Activated naive CD8-positive, alpha-beta T cell treated with anti-CD3 and anti-CD28 coated beads, Interleukin-2, amount 10 ng/mL, durations not matched to agents 7 days and 5 days (primary cell): Measurements from ENCODE around the gene WDR64. TPM values are rescaled to one million over a fixed set of nuclear protein-coding genes. Genes with fewer than 3 reads are reported as not detected.

Source experiments
- ATAC-seq: fragments of 150-1000 bp; cut with Tn5 transposase; one replicate; pipeline ENCODE4 v1.10.0; 2021; ENCODE audit warnings: low read depth, moderate library complexity
- POLR2A ChIA-PET: fragments of 350-600 bp; sonication (Branson Sonifier 250); formaldehyde crosslinking; loops from one replicate; lab custom pipeline; 2021; ENCODE audit warnings: antibody characterized with exemption; lab: Charles Lee
- DNase-seq: peaks from one replicate; pipeline ENCODE4 v3.0.0; 2021
- H3K27ac Mint-ChIP-seq: one replicate; pipeline ENCODE4 v1.8.0; 2022; ENCODE audit warnings: mild to moderate bottlenecking, mixed read lengths
- H3K27me3 Mint-ChIP-seq: one replicate; pipeline ENCODE4 v1.8.0; 2022; ENCODE audit warnings: mild to moderate bottlenecking, moderate library complexity, mixed read lengths
- H3K36me3 Mint-ChIP-seq: one replicate; pipeline ENCODE4 v1.8.0; 2021; ENCODE audit warnings: mild to moderate bottlenecking, mixed read lengths
- H3K4me1 Mint-ChIP-seq: one replicate; pipeline ENCODE4 v1.8.0; 2021; ENCODE audit warnings: mixed read lengths
- H3K4me3 Mint-ChIP-seq: one replicate; pipeline ENCODE4 v1.8.0; 2022; ENCODE audit warnings: mild to moderate bottlenecking, moderate library complexity, mixed read lengths
- H3K9me3 Mint-ChIP-seq: one replicate; pipeline ENCODE4 v1.8.0; 2021; ENCODE audit warnings: mixed read lengths
- total RNA-seq, 2 experiments: library from RNA; stranded (reverse); gene quantifications; one replicate each; pipeline ENCODE4 v1.2.3, GENCODE V29; 2021

The WDR64 gene
- total RNA-seq, 2 experiments from 2014 or later = 0.58 to 0.99 TPM

DNA sequence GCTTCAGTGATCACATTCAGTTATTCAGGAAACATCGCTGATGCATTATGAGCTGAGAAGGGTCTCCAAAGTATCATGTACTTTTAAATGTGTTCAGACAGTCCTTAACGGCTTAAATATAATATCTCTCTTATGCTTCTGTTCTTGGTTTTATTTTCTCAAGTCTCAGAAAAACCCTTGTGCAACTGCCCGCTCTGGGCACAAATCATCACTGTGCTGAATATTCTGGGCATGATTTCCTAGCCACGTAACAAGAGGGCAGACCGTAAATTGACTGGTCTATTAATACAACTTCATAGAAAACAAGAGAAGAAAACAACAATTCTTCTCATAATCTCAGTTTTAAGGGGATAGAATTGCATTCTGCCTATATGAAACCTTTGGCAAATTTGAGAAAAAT, 99.4 kb downstream of the WDR64 start:
- Mint-ChIP-seq H3K4me3 (no peak overlapping the region), H3K27me3 (no peaks in the 10 kb centered on the region), H3K4me1 (no peaks in the 10 kb centered on the region), H3K9me3 (no peaks in the 10 kb centered on the region), H3K27ac (no peak overlapping the region), H3K36me3 (no peaks in the 10 kb centered on the region)
- DNase-seq (no peak), ATAC-seq (no peak)
- POLR2A ChIA-PET = no interaction called here

GRCh38 chr1:241762713-241763339, 110.7 kb downstream of the WDR64 start:
- Mint-ChIP-seq H3K4me1 (no peaks in the 10 kb centered on the region), H3K9me3 (no peaks in the 10 kb centered on the region), H3K27me3 (no peaks in the 10 kb centered on the region), H3K27ac (no peak overlapping the region), H3K4me3 (no peak overlapping the region), H3K36me3 (no peaks in the 10 kb centered on the region)
- no peak for DNase-seq
- no peak for ATAC-seq
- POLR2A ChIA-PET = no interaction called here

GRCh38 chr1:241765390-241765789, 113.3 kb downstream of the WDR64 start:
- no peaks in the 10 kb centered on the region for H3K27me3 Mint-ChIP-seq
- H3K36me3 Mint-ChIP-seq = no peaks in the 10 kb centered on the region
- H3K4me3 Mint-ChIP-seq = no peak overlapping the region
- no peaks in the 10 kb centered on the region for H3K9me3 Mint-ChIP-seq
- POLR2A ChIA-PET = no interaction called here
- DNase-seq (no peak), ATAC-seq (no peak)
- H3K4me1 Mint-ChIP-seq = peaks cover 2% of the 10 kb centered on the region
- H3K27ac Mint-ChIP-seq = no peak overlapping the region

DNA sequence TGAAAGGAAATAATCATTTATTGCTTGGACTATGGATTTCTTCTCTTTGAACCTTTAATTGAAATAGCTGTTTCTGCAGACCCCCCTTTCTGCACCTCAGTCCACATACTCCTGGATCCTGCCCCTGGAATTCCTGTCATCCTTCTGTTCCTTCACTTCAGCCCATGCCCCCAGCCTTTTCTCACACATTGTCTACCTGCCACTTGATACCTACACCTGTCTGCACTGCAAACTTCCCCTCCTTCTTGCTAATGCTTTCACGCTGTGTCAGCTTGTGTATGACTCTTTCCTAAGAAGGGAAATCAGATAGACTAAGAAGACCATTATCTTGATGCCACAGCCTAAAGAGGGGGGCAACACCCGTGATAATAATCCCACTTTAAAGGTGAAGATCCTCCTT, 115.7 kb downstream of the WDR64 start:
- POLR2A ChIA-PET = no interaction called here
- Mint-ChIP-seq H3K4me3 (no peak overlapping the region), H3K27me3 (no peaks in the 10 kb centered on the region), H3K36me3 (no peaks in the 10 kb centered on the region), H3K27ac (no peak overlapping the region), H3K9me3 (no peaks in the 10 kb centered on the region), H3K4me1 (peaks cover 2% of the 10 kb centered on the region)
- DNase-seq = no peak
- ATAC-seq = no peak

GRCh38 chr1:241770115-241770514, 118.0 kb downstream of the WDR64 start:
- Mint-ChIP-seq H3K9me3 (no peaks in the 10 kb centered on the region), H3K36me3 (no peaks in the 10 kb centered on the region), H3K4me3 (no peak overlapping the region), H3K27me3 (no peaks in the 10 kb centered on the region), H3K4me1 (peaks cover 2% of the 10 kb centered on the region), H3K27ac (no peak overlapping the region)
- DNase-seq (no peak), ATAC-seq (peak; percentile 50)
- POLR2A ChIA-PET = no interaction called here

- H3K4me3 Mint-ChIP-seq = no peak overlapping the region
- POLR2A ChIA-PET = no interaction called here
- no peaks in the 10 kb centered on the region for H3K36me3 Mint-ChIP-seq
- no peaks in the 10 kb centered on the region for H3K27me3 Mint-ChIP-seq
- ATAC-seq = no peak
- no peak overlapping the region for H3K27ac Mint-ChIP-seq
- no peak for DNase-seq
- H3K4me1 Mint-ChIP-seq = peaks cover 2% of the 10 kb centered on the region
- H3K9me3 Mint-ChIP-seq = no peaks in the 10 kb centered on the region
Measured at GRCh38 chr1:241771117-241771516, 119.0 kb downstream of the WDR64 start.

- Mint-ChIP-seq H3K36me3 (no peaks in the 10 kb centered on the region), H3K4me3 (no peak overlapping the region), H3K27me3 (no peaks in the 10 kb centered on the region), H3K27ac (no peak overlapping the region), H3K4me1 (peaks cover 2% of the 10 kb centered on the region), H3K9me3 (peaks cover 2% of the 10 kb centered on the region)
- no peak for ATAC-seq
- DNase-seq = no peak
- POLR2A ChIA-PET = no interaction called here
Measured at GRCh38 chr1:241772932-241773500, 120.9 kb downstream of the WDR64 start.

DNA sequence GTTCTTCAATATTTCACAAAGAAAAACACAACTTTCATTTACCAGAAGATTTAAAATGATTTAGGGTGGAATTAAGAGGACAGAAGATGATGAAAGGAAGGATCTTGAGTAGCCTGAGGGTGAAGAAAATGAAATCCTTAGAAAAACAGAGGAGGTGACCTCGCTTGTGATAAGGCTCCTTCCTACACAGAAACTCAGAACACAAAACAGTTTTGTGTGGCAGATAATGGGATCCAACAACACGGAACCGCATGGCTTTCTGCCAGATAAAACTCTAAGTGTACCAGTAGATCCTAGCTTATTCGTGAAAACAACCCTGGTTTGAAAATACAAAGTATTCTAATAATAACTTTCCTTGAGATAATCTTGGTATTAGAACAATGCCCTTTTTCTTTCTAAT, 121.9 kb downstream of the WDR64 start:
- H3K27me3 Mint-ChIP-seq = no peaks in the 10 kb centered on the region
- POLR2A ChIA-PET = no interaction called here
- ATAC-seq (no peak), DNase-seq (no peak)
- no peak overlapping the region for H3K4me3 Mint-ChIP-seq
- peaks cover 2% of the 10 kb centered on the region for H3K9me3 Mint-ChIP-seq
- no peak overlapping the region for H3K27ac Mint-ChIP-seq
- peaks cover 2% of the 10 kb centered on the region for H3K4me1 Mint-ChIP-seq
- H3K36me3 Mint-ChIP-seq = no peaks in the 10 kb centered on the region

DNA sequence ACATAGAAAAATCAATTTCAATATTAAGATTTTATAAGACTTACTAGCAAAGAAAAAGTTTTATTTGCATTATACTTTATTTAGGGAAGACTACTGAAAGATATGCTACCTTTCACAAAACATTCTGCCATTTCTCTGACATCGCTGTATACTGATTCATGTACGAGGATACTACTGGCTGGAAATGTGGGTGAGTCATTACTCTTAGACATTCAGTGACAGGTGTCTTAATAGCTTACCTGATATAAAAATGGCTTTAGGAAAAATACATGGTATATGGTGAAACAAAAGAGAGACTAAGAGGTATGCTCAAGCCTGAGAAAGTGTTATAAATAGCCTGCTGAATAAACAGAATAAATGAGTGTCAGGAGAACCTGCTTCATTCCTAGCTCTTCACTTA, 122.9 kb downstream of the WDR64 start:
- Mint-ChIP-seq H3K4me3 (no peak overlapping the region), H3K27ac (no peak overlapping the region), H3K27me3 (no peaks in the 10 kb centered on the region), H3K9me3 (peaks cover 2% of the 10 kb centered on the region), H3K4me1 (no peaks in the 10 kb centered on the region), H3K36me3 (no peaks in the 10 kb centered on the region)
- DNase-seq (no peak), ATAC-seq (no peak)
- POLR2A ChIA-PET = no interaction called here

DNA sequence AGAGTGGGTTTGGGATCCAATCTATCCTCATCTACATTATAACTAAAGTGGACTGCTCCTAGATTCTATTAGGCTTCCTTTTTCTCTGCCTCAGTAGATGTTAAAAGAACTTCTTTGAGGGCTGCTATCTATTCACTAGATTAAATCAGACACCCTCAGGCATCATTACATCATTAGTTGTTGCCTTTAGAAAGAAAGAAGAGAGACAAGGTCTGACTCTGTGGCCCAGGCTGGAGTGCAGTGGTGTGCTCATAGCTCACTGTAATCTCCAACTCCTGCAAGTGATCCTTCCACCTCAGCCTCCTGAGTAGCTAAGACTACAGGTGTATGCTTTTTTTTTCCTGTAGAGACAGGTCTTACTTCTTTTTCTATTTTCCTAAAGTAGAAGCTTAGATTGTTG, 124.8 kb downstream of the WDR64 start:
- peaks cover 2% of the 10 kb centered on the region for H3K9me3 Mint-ChIP-seq
- no peaks in the 10 kb centered on the region for H3K27me3 Mint-ChIP-seq
- no peak overlapping the region for H3K27ac Mint-ChIP-seq
- ATAC-seq (no peak), DNase-seq (no peak)
- POLR2A ChIA-PET = no interaction called here
- H3K4me1 Mint-ChIP-seq = no peaks in the 10 kb centered on the region
- H3K36me3 Mint-ChIP-seq = no peaks in the 10 kb centered on the region
- H3K4me3 Mint-ChIP-seq = no peak overlapping the region

- H3K27ac Mint-ChIP-seq = no peak overlapping the region
- no peak for DNase-seq
- POLR2A ChIA-PET = no interaction called here
Measured at GRCh38 chr1:241778117-241778516, 126.0 kb downstream of the WDR64 start.

DNA sequence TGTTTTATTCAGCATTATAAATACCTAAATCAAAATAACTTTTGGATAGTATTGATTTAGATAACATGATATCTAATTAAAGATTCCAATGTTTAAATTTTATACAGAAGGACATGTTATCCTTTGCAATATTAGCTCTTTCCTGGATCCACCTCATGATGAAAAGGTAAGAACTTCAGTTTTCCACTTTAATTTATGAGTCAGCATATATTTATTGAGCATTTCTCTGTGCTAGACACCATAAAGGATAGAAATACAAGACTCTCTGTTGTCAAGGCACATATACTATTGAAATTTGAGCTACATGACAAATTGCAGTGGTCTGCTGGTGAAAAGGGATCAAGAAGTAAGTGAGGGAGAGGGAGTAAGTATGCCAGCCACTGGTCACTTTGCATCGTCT, 127.8 kb downstream of the WDR64 start:
- DNase-seq = no peak
- no peak for ATAC-seq
- Mint-ChIP-seq H3K4me3 (no peak overlapping the region), H3K9me3 (peaks cover 3% of the 10 kb centered on the region), H3K36me3 (no peaks in the 10 kb centered on the region), H3K27me3 (no peaks in the 10 kb centered on the region), H3K27ac (no peak overlapping the region), H3K4me1 (no peaks in the 10 kb centered on the region)
- POLR2A ChIA-PET = no interaction called here

More at GRCh38 chr1:241778117-241778516, 126.0 kb downstream of the WDR64 start:
- Mint-ChIP-seq H3K36me3 (no peaks in the 10 kb centered on the region), H3K9me3 (peaks cover 2% of the 10 kb centered on the region), H3K27me3 (no peaks in the 10 kb centered on the region), H3K4me3 (no peak overlapping the region), H3K4me1 (no peaks in the 10 kb centered on the region)
- ATAC-seq = no peak

DNA sequence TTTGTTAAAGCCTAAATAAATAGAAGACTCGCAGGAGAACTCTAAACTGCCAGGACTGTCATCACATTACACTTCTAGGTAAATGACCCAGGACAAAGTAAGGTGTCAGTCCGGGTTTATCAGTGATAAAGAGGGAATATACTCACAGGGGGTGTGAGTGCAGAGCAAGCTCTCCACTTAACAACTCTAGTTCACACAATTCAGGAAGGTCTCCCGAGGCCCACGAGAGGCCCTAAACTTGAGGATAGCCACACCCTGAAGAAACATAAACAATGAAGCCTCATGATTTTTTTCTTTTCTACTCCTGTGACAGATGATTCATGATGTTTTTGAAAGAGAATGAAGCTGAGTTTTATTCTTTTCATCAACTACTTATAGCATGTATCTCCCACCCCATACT, 130.3 kb downstream of the WDR64 start:
- Mint-ChIP-seq H3K27me3 (no peaks in the 10 kb centered on the region), H3K4me3 (no peak overlapping the region), H3K4me1 (no peaks in the 10 kb centered on the region), H3K27ac (no peak overlapping the region), H3K36me3 (no peaks in the 10 kb centered on the region), H3K9me3 (peaks cover 3% of the 10 kb centered on the region)
- DNase-seq (no peak), ATAC-seq (no peak)
- POLR2A ChIA-PET = no interaction called here

DNA sequence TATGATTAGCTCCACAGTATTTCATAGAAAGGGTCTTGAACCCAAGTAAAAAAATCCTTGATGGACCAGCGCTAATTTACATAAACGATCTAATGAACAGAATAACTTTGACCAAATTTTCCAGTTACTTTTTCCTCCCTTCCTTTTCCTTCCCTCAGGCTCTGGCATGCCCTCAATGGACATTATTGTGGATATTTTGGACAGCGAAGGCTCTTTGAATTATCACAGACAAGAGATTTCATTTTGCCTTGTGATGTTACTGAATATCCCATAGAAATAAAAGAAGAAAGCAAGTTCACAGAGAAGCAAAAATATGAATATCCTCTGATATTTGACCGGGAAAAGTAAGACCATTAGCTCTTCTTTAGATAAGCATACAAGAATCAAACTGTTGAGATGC, 135.6 kb downstream of the WDR64 start:
- H3K9me3 Mint-ChIP-seq = peaks cover 7% of the 10 kb centered on the region
- no peaks in the 10 kb centered on the region for H3K27me3 Mint-ChIP-seq
- H3K4me3 Mint-ChIP-seq = no peak overlapping the region
- H3K36me3 Mint-ChIP-seq = peaks cover 1% of the 10 kb centered on the region
- no peaks in the 10 kb centered on the region for H3K4me1 Mint-ChIP-seq
- ATAC-seq (no peak), DNase-seq (no peak)
- POLR2A ChIA-PET = interaction anchor here (0.7 kb wide), 1 partner anchor 426 kb away, joined by 3 read pairs; no protein-coding TSS in a partner anchor
- no peak overlapping the region for H3K27ac Mint-ChIP-seq
